ENCODE data around the gene PEX10.
"Not testable (repeated sequence)": the region's sequence is repeated elsewhere in the genome, so short reads cannot be mapped to it uniquely, and the experiment has no call there.

PEX10 gene

DNA sequence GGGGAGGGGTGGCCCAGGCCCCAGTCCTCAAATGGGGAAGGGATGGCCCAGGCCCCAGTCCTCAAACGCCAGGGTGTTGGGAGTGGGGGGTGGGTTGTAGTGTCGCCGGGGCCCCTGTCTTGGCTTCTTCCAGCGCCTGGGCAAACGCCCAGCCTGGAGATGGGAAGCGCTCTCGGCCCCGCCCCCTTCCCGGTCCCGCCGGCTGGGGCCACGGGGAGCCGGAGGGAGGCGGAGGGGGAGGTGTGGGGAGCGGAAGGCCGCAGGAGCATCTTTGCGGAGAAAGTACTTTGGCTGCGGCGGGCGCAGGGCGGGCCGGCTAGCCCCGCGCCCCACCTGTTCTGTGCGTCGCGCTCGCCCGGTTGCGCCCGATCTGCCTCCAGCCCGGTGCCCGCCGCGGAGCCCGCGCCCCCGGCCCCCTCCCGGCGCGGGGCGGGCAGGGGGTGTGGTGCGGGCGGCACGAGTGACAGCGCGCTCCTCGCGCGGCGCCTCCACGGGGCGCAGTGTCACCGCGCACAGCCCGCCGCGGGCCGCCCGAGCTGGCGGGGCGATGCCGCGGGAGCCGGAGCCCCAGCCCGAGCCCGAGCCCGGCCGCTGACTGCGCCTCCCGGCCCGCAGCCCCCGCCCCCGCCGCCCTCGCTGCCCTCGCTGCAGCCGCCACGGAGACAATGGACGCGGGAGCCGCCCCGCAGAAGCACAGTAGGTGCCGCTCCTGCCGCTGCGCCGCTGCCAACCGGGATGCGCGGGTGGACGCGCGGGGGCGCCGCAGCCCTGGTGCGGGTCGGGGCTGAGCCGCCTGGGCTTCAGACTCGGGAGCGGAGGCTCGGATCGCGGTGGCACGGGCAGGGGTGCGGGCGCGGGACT is 31.1 kb upstream of the PEX10 start:
- DNase-seq (ENCODE audit: low read depth in 3 of 3, low spot score in 1 of 3), result no peak

DNA sequence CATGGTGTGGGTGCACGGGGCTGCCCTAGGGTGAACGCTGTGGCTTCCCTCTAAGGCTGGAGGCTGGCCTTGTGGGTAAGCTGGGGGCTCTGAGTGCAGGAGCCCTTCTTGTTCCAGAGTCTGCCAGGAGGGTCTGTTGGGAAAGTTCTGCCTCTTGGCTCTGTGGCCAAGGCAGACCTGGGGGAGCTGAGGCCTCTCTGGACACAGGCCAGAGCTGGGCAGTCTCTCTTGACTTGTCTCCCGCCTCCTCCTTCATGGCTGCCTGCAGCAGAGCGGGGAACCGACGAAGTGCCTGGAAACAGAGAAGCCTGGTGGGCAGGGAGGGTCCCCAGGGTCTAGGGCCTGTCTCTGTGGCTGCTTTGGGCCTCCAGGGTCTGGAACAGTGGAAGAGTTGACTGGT is 30.3 kb upstream of the PEX10 start:
- DNase-seq (ENCODE audit: low read depth in 3 of 3, low spot score in 1 of 3), result no peak

DNA sequence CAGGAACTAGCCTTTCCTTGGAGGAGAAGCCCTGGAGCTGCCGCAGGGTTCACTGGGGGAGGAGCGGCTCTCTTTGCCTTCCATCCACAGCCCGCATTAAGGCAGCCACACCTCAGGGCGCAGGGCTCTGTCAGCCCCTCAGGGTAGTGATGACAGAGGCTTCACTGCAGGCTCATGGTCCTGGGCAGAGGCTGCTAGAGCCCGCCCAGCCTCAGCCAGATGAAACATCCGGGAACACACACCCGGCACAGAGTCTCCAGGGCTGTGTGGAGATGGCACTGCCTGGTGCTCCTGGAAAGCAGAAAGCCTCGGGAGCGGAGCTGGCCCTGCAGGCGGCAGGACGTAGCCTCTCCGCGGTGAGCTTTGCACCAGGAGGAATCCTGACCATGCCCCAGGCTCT is 29.4 kb upstream of the PEX10 start:
- no peak for DNase-seq (ENCODE audit: low read depth in 3 of 3, low spot score in 1 of 3)

DNA sequence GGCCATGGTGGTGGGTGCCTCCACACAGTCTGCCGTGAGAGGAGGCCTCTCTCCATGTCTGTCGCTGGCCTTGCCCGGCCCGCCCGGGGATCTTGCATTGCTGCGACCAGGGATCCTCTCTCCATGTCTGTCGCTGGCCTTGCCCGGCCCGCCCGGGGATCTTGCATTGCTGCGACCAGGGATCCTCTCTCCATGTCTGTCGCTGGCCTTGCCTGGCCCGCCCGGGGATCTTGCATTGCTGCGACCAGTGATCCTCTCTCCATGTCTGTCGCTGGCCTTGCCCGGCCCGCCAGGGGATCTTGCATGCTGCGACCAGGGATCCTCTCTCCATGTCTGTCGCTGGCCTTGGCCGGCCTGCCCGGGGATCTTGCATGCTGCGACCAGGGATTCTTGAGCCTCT is 28.0 kb upstream of the PEX10 start:
- DNase-seq (ENCODE audit: low read depth in 3 of 3, low spot score in 1 of 3), result not testable (repeated sequence)

DNA sequence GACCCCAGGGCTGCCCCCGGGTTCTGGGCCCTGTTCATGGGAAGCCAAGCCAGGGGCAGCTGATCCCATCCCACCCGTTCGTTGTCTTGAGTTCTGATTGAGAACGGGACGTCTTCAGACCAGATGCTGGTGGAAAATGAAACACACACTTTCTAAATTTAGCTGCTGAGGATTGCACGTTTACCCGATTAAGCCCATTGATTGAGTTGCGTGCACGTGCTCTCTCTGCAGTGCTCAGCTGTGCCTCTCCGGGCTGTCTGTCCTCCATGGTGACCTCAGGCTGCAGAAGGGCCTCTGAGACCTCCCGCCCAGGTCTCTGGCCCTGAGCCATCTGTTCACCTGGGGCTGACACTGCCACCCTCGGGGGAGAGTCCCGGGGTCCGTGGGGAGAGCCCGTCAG is 27.0 kb upstream of the PEX10 start:
- DNase-seq (ENCODE audit: low read depth in 3 of 3, low spot score in 1 of 3), result no peak

DNA sequence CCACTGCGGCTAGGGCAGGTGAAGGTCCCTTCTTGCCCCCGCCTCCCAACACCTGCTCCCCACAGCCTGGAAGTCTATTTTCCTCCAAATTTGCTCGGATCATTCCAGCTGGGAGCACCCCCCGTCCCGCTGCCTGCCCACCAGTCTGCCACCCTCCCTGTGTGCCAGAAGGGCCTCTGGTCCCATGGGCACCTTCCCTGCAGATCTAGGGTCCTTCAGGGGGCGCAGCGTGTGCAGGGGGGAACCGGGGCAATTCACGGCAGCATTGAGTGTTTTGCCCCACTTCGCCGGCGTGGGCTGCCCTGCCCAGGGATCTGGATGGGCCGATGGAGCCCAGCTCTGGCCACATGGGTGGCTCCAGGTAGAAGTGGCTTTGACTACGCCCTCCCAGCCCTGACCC is 26.3 kb upstream of the PEX10 start:
- DNase-seq (ENCODE audit: low read depth in 3 of 3, low spot score in 1 of 3), result no peak

DNA sequence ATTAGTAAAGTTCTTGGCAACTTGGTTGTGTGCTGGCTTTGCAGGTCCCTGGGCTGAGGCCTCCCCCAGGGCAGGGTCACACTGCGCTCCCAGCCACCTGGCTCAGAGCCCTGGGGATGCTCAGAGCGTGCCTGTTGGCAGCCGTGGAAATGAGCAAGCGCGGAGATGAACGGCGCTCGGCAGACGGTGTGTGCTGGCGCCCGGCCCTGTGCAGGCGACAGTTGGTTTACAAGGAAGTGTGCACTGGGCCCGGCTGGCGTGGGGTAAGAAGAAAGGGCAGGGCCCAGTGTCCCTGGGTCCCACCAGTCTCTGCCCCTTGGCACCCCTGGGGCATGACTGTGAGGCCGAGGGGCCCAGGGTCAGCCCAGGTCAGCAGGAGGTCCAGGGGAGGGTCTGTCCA is 25.7 kb upstream of the PEX10 start:
- DNase-seq (ENCODE audit: low read depth in 3 of 3, low spot score in 1 of 3), result no peak

DNA sequence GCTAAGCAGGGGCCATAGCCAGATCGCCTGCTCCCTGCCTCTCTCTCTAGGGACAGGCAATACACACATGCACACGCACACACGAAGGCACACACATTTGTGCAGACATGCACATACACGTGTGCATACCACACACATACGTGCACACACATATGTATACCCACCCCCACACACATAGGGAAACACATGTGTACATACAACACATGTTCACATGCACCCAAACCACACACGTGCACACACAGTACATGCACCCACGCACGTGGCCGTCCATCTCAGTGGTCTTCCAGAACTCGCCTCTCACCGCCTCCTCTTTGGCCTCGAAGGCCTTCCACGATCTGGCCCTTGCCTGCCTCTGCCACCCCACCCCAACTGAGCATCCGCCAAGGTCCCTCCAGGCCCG is 25.3 kb upstream of the PEX10 start:
- DNase-seq (ENCODE audit: low read depth in 3 of 3, low spot score in 1 of 3), result no peak

DNA sequence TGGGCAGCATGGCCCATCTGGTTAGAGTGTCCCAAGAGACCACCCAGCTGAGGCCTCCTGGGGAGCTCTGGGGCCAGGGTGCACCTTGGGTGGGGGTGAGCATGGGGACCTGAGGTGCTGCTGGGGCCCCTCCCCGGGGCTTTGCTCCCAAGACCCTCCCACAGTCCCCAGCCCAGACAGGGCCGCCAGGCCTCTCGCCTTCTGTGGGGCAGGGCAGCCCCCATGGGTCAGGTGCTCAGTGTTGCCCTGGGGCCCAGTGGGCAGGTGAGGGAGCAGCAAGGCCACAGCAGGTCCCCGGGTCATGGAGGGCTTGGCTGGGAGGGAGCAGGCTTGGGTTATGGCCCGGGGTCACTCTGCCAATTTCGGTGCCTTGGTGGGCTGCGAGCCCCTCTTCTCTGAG is 24.5 kb upstream of the PEX10 start:
- DNase-seq (ENCODE audit: low read depth in 3 of 3, low spot score in 1 of 3), result no peak

DNA sequence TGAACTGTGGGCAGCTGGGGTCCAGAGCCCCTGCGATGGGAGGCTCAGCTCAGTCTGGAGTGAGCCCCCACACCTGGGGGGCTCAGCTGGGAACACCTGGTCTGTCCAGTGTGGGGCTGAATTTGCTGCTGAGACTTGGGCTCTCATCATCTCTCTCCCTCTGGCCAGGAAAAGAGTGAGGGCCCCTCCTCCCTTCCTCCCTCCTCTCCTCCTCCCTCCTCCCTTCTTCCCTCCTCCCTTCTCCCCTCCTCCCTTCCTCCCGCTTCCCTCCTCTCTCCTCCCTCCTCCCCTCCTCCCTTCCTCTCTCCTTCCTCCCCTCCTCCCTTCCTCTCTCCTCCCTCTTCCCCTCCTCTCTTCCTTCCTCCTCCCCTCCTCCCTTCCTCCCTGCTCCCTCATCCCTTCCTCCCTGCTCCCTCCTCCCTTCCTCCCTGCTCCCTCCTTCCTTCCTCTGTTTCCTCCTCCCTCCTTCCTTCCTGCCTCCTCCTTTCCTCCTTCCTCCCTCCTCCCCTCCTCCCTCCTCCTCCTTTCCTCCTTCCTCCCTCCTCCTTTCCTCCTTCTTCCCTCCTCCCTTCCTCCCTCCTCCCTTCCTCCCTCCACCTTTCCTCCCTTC is 23.5 kb upstream of the PEX10 start:
- no peak for DNase-seq (ENCODE audit: low read depth in 3 of 3, low spot score in 1 of 3)

DNA sequence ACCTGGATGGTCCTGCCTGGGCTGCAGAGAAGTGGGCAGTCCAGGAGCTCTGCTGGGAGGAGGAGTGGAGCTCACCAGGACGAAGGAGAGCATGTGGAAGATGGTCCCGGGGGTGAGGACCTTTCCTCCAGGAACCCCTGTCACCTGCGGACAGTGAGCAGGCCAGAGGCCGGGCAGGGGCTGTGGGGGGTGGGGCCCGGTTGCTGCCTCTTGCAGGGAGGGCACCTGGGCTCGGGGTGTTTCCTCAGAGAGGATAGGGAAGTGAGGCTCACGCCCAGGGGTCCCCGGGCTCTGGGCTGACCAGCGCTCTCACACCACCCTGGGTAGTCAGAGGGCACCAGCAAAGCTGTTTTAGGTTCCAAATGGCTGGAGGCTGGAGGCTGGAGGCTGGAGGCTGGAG is 22.7 kb upstream of the PEX10 start:
- DNase-seq (ENCODE audit: low read depth in 3 of 3, low spot score in 1 of 3), result no peak

DNA sequence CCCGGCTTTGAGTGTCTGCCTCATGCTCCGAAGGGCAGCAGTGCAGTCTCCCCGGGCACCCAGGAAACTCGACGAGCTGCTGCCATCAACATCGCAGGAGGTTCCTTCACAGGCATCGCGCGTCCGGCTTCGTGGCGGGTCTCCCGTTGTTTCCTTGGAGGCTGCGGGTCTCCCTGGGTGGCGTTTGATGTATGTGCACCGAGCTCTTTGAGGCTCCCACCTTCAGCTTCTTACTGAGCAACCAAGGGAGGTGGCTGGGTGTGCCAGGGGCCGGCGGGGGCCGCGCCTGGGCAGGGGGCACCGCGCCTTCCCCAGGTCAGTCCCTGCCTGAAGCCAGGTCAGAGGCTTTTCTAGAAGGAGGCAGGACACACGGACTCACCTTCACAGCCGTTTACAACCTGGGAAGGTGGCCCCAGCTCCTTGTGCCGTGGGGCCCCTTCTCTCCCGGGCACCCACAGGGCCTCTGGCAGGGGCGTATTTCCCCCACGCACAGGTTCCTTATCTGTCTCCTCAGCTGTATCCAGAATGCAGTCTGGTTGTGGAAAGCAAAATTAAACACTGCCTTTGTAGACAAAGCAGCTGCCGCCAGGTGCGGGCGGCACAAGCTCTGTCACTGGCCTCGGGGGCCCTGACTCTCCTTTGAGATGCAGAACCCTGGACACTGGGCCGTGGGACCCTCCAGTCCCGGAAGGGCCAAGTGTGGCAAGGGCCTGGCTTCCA is 21.7 kb upstream of the PEX10 start:
- no peak for DNase-seq (ENCODE audit: low read depth in 3 of 3, low spot score in 1 of 3)

DNA sequence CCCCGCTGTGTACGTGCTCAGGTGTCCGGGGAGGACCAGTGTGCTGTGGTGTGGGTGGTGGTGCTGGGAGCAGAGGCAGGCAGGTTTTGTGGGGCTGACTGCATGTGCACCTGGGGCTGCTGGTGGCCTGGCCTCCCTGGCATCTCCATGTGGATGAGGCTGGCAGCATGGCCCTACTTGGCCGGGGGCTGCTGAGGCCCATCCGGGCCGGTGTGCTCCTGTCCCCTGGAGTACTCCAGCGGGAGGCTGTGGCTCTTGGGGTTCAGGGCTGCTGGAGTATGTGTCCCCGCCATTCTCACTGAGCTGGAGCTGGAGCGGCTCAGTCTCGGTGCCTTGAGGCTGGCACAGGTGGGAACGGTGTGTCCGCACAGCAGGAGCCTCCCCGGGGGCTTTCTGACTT is 20.8 kb upstream of the PEX10 start:
- DNase-seq (ENCODE audit: low read depth in 3 of 3, low spot score in 1 of 3), result no peak

DNA sequence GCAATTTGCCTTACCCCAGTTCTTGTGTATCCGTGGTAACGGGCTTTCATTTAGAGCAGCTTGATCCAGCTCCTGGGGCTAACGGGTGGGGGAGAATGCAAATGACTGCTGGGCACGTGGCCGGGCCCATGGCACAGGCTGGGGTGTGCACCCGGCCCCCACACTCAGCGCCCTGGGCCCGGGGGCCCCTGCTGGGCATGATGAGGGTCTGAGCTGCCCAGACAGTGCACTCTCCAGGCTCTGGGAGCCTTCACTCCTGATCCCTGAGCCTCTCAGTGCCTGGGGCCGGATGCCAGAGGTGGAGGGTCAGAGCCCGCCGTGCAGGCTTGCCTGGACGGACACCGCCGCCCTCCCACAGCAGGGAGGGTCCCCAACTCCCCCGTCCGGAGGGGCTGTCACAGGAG is 20.1 kb upstream of the PEX10 start:
- DNase-seq (ENCODE audit: low read depth in 3 of 3, low spot score in 1 of 3), result no peak

DNA sequence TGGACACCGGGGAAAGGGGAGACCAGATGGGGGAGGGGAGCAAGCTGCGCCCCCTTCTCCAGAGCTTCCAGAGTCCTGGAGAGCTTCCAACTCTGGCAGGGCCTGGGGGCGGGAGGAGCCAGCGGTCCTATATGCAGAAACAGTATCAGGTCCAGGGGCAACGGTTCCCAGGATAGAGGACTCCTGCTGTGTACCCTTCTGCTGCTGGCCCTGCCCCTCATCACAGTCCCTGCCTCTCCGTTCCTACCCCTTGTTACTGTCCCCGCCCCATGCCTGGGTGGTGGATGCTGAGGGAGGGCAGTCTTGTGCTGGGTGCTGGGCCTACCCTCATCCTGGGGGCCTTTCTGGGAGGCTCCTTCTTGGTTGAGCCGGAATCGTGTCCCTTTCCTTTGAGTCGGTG is 19.2 kb upstream of the PEX10 start:
- no peak for DNase-seq (ENCODE audit: low read depth in 3 of 3, low spot score in 1 of 3)

DNA sequence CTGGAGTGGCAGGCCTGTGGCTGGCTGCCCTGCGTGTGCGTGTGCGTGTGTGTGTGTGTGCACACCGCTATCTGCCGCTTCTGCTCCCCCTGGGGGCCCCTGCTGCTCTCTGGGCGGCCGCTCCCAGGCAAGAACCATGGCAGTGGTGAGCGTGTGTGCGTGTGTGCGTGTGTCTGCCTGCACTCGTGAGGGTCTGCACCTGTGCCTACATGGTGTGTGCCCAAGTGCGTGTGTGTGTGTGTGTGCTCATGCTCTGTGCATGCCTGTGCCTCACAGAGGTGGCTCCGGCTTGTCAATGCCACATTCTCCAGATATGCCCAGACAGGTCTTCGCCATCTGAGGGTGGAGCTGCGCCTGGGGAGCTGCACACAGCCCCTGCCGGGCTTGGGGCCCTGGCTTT is 18.7 kb upstream of the PEX10 start:
- DNase-seq (ENCODE audit: low read depth in 3 of 3, low spot score in 1 of 3), result no peak

DNA sequence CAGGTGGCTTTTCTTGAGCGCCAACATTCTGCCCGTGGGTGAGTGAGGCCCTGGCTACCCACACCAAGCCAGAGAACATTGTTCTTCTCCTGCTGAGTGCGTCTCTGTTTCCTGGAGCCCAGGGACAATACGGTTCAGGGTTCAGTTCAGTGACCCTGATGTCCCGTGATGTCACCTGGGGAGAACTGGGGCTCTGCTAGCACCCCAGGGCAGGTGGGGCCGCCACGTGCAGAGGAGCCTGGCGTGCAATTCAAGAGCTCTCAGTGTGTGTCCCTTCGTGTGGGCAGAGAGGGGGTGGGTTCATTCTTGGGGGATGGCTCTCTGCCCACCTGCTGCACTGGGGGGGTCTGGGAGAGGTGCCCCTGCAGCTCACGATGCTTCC is 18.2 kb upstream of the PEX10 start:
- no peak for DNase-seq (ENCODE audit: low read depth in 3 of 3, low spot score in 1 of 3)

DNA sequence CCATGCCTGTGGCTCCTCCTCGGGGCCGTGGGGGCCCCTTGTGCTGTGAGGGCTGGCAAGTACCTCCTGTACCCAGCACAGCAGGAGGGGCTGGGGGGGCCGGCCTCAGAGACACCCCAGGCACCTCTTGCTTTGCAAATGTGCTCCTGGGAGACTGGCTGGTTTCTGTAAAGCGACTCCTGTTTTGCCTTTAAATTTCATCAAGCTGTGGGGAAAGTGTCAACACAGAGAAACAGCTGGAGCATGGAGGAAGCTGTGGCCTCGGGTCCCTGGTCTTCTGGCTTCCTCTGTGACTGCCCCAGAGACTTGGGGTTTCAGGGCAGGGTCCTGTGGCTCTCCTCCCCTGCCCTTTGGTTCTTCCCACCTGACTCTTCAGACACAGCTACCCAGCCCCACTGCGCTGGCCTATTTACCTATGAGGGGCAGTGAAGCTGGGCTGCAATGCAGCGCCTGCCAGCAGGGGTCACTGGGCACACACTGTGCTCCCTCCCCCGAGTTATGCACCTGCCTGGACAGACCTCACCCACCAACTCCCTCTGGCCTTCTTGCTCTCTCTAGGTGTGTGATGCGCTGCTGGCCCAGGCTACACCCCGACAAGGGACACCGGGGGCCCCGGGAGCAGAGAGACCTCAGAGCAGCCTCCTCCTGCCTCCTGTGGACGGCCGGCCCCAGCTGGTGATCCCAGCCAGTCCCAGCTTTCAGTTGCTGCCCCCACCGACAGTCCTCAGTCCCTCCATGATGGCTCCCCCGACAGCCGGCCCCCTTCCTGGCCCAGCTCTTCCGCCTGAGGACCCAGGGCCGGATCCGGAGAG is 17.6 kb upstream of the PEX10 start:
- no peak for DNase-seq (ENCODE audit: low read depth in 3 of 3, low spot score in 1 of 3)

DNA sequence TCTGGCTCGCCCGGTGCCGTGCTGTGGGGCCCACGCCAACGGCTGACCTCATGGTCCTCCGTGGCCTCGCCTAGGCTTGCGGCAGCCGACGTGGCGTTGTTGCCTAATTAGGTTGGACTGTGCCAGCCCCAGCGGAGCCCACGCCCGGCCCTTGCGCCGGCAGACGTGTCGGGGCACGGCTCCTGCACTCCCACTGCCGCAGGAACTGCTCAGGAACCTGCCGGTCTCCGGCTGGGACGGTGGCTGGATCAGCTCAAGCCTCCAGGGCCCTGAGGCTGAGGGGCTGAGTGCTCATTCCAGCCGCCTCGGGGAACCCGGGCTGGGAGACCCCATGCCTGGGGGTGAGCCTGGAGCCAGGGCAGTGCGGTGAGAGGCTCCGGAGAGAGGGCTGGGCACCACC is 16.1 kb upstream of the PEX10 start:
- DNase-seq (ENCODE audit: low read depth in 3 of 3, low spot score in 1 of 3), result no peak

DNA sequence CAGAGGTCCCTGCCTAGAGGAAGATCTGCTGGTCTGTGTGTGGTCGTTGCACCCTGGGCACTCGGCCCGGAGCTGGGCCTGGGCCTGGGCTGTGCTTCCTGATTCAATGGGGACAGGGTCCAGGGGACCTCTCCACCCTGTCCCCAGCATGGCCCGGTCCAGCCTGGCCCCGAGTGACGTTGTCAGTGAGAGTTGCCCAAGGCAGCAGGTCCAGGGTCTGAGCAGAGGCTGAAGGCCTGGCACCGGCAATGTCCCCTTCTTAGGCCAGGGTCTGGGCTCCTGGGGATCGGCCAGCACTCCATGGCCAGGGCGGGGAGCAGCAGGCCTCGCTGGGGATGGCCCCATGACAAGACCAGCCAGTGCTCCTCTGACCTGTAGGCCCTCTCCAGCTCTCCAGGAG is 15.6 kb upstream of the PEX10 start:
- DNase-seq (ENCODE audit: low read depth in 3 of 3, low spot score in 1 of 3), result no peak

DNA sequence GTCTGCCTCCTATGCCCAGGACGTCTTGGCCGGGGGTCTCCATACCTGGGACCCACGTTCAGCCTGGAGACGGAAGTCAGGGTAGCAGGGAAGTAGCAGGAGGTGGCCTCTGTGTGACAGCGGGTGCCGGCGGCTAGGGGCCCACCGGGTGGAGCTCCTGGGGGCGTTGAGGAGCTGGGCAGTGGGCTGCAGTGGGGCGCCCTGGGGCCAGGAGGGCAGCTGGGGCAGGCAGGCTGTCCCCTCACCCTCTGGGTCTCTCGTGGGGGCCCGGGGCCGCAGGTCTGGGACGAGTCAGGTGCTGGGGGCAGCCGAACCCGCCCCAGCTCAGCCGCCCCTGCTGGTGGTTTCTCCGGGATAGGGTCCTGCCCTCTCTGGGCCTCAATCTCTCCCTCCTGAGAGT is 14.7 kb upstream of the PEX10 start:
- no peak for DNase-seq (ENCODE audit: low read depth in 3 of 3, low spot score in 1 of 3)

DNA sequence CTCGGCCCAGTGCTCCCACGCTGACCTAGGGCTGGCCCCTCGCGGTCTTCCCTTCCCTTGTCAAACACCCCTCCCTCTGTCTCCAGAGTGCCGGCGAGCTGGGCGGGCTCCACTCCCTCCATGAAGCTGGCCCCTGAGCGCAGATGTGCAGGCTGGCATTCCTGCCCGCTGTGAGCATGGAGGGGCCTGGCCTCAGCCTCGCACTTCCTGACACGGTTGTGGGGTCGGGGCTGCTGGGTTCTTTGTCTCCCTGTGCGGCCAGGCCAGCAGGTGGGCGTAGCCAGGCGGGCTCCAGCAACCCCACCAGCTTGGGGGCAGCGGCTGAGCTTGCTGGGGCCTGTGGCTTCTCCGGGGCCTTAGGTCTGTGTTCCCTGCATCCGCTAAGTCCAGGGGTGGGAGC is 14.2 kb upstream of the PEX10 start:
- DNase-seq (ENCODE audit: low read depth in 3 of 3, low spot score in 1 of 3), result no peak

All from stimulated activated CD4-positive, alpha-beta T cell treated with anti-CD3 and anti-CD28 coated beads, TNF-alpha, amount 100 ng/mL, for 1 hour (primary cell).